IMR-90 (cell line): ENCODE data around the gene TRAF3IP3. TPM values are rescaled to one million over a fixed set of nuclear protein-coding genes. Genes with fewer than 3 reads are reported as not detected.

Source experiments
- ATAC-seq: fragments of 200-7000 bp; cut with Tn5 transposase; 2 replicates; pipeline ENCODE4 v1.9.1; 2020; ENCODE audit warnings: low read depth, mild to moderate bottlenecking, moderate library complexity
- BruUV-seq: library from RNA; stranded (reverse); fragments of 400-500 nt; replicated peaks from 2 replicates; lab custom pipeline; 2021; lab: Mats Ljungman, UMichigan
- CTCF ChIA-PET: fragments of 300-600 bp; formaldehyde crosslinking; extraction: SDS; loops from one replicate; lab custom pipeline; 2021; ENCODE audit warnings: antibody characterized with exemption; lab: Yijun Ruan, JAX
- POLR2A ChIA-PET: fragments of 300-600 bp; sonication (Branson Sonifier 250); formaldehyde crosslinking; loops from one replicate; lab custom pipeline; 2022; ENCODE audit warnings: antibody characterized with exemption; ENCODE audit not compliant: unreplicated experiment; lab: Charles Lee
- DNase-seq: peaks from one replicate; pipeline ENCODE4 v3.0.0; 2013
- H2AFZ ChIP-seq: replicated peaks from 2 replicates; pipeline ENCODE3; 2013; ENCODE audit warnings: low read length, mild to moderate bottlenecking; ENCODE audit not compliant: poor library complexity
- H2AK5ac ChIP-seq: 2 replicates; pipeline ENCODE4 v1.6.1; 2013; ENCODE audit warnings: low read depth, low read length, inconsistent platforms
- H2AK9ac ChIP-seq: replicated peaks from 2 replicates; pipeline ENCODE3; 2013; ENCODE audit warnings: mild to moderate bottlenecking, low read depth, low read length, moderate library complexity; ENCODE audit not compliant: poor library complexity
- H2BK120ac ChIP-seq: 2 replicates; pipeline ENCODE4 v1.6.1; 2013; ENCODE audit warnings: low read depth, low read length, inconsistent platforms
- H2BK15ac ChIP-seq: 3 replicates; pipeline ENCODE4 v1.6.1; 2013; ENCODE audit warnings: low read depth, low read length, inconsistent platforms
- H2BK20ac ChIP-seq: 2 replicates; pipeline ENCODE4 v1.6.1; 2013; ENCODE audit warnings: low read depth, mild to moderate bottlenecking, inconsistent platforms, low read length, moderate library complexity
- H2BK5ac ChIP-seq: 2 replicates; pipeline ENCODE4 v1.6.1; 2013; ENCODE audit warnings: mild to moderate bottlenecking, low read depth, low read length, inconsistent platforms; ENCODE audit not compliant: poor library complexity, severe bottlenecking
- H3K14ac ChIP-seq: replicated peaks from 2 replicates; pipeline ENCODE4 v1.6.1; 2013; ENCODE audit warnings: low read depth, low read length, inconsistent platforms
- H3K18ac ChIP-seq: 2 replicates; pipeline ENCODE4 v1.6.1; 2013; ENCODE audit warnings: low read depth, low read length, control low read depth
- H3K23ac ChIP-seq: 2 replicates; pipeline ENCODE4 v1.6.1; 2013; ENCODE audit warnings: low read depth, low read length, inconsistent platforms
- H3K27ac ChIP-seq: 2 replicates; pipeline ENCODE4 v1.5.1; 2013; ENCODE audit warnings: mild to moderate bottlenecking, control low read depth, low read length; ENCODE audit not compliant: insufficient read depth
- H3K27me3 ChIP-seq: 2 replicates; pipeline ENCODE4 v1.6.1; 2013; ENCODE audit warnings: low read length; ENCODE audit not compliant: control insufficient read depth, insufficient read depth
- H3K36me3 ChIP-seq: 2 replicates; pipeline ENCODE4 v1.6.1; 2013; ENCODE audit warnings: low read length, mixed read lengths; ENCODE audit not compliant: control insufficient read depth, insufficient read depth
- H3K4ac ChIP-seq: 2 replicates; pipeline ENCODE4 v1.6.1; 2013; ENCODE audit warnings: low read depth, low read length, inconsistent platforms
- H3K4me1 ChIP-seq: 2 replicates; pipeline ENCODE4 v1.6.1; 2013; ENCODE audit warnings: low read length, mixed read lengths; ENCODE audit not compliant: control insufficient read depth, insufficient read depth
- H3K4me2 ChIP-seq: 2 replicates; pipeline ENCODE4 v1.6.1; 2013; ENCODE audit warnings: low read depth, mild to moderate bottlenecking, control low read depth, low read length, moderate library complexity
- H3K4me3 ChIP-seq: 2 replicates; pipeline ENCODE4 v1.5.1; 2013; ENCODE audit warnings: low read depth, mild to moderate bottlenecking, control low read depth, low read length, moderate library complexity; ENCODE audit not compliant: insufficient read depth
- H3K56ac ChIP-seq: 2 replicates; pipeline ENCODE4 v1.6.1; 2013; ENCODE audit warnings: low read length, inconsistent platforms; ENCODE audit not compliant: insufficient read depth; ENCODE audit errors: extremely low read depth
- H3K79me1 ChIP-seq, 2 experiments: 2 replicates each; pipeline ENCODE4 v1.6.1; 2013; ENCODE audit warnings: low read length in 2 of 2, inconsistent platforms in 1 of 2, low read depth in 1 of 2
- H3K9ac ChIP-seq: 2 replicates; pipeline ENCODE4 v1.6.1; 2013; ENCODE audit warnings: low read depth, low read length, control low read depth
- H3K9me1 ChIP-seq: 2 replicates; pipeline ENCODE4 v1.6.1; 2013; ENCODE audit warnings: low read length, inconsistent platforms; ENCODE audit not compliant: insufficient read depth
- H3K9me3 ChIP-seq: 2 replicates; pipeline ENCODE4 v1.6.1; 2013; ENCODE audit warnings: low read length; ENCODE audit not compliant: control insufficient read depth, insufficient read depth
- H4K20me1 ChIP-seq: 2 replicates; pipeline ENCODE4 v1.6.1; 2013; ENCODE audit warnings: low read length, inconsistent platforms; ENCODE audit not compliant: insufficient read depth
- H4K5ac ChIP-seq: 2 replicates; pipeline ENCODE4 v1.6.1; 2013; ENCODE audit warnings: mild to moderate bottlenecking, low read depth, low read length, control low read depth
- H4K8ac ChIP-seq, 2 experiments: 2 replicates each; pipeline ENCODE4 v1.6.1; 2013; ENCODE audit warnings: low read depth in 2 of 2, low read length in 2 of 2, control low read depth in 1 of 2, inconsistent platforms in 1 of 2
- H4K91ac ChIP-seq: 2 replicates; pipeline ENCODE4 v1.6.1; 2013; ENCODE audit warnings: low read depth, low read length, inconsistent platforms; ENCODE audit not compliant: insufficient read depth
- BHLHE40 ChIP-seq: fragments of 150-350 bp; IDR thresholded peaks from 2 replicates; pipeline ENCODE4 v1.6.1; 2016; ENCODE audit warnings: mild to moderate bottlenecking, low read depth, low read length
- CEBPB ChIP-seq: IDR thresholded peaks from 2 replicates; pipeline ENCODE4 v1.6.1; 2012; ENCODE audit warnings: low read depth, low read length, improper control_type of control experiment
- CTCF ChIP-seq: conservative IDR thresholded peaks from 2 replicates; pipeline ENCODE4 v1.5.1; 2012; ENCODE audit warnings: mild to moderate bottlenecking, low read depth, low read length, improper control_type of control experiment
- ELK1 ChIP-seq: fragments of 150-350 bp; IDR thresholded peaks from 2 replicates; pipeline ENCODE4 v1.6.1; 2016; ENCODE audit warnings: low read depth, mild to moderate bottlenecking, low read length, moderate library complexity, borderline replicate concordance
- FOS ChIP-seq: fragments of 150-350 bp; IDR thresholded peaks from 2 replicates; pipeline ENCODE4 v1.6.1; 2016; ENCODE audit warnings: low read depth, low read length
- MAFK ChIP-seq: IDR thresholded peaks from 2 replicates; pipeline ENCODE4 v1.6.1; 2012; ENCODE audit warnings: low read depth, low read length, improper control_type of control experiment
- NFE2L2 ChIP-seq: fragments of 150-350 bp; IDR thresholded peaks from 2 replicates; pipeline ENCODE4 v1.6.1; 2016; ENCODE audit warnings: low read depth, mild to moderate bottlenecking, low read length
- POLR2A ChIP-seq: IDR thresholded peaks from 2 replicates; pipeline ENCODE4 v1.6.1; 2012; ENCODE audit warnings: mild to moderate bottlenecking, low read depth, low read length
- RCOR1 ChIP-seq: IDR thresholded peaks from 2 replicates; pipeline ENCODE4 v1.6.1; 2012; ENCODE audit warnings: mild to moderate bottlenecking, low read length, improper control_type of control experiment; ENCODE audit not compliant: insufficient replicate concordance
- RFX5 ChIP-seq: IDR thresholded peaks from 2 replicates; pipeline ENCODE4 v1.8.0; 2012; ENCODE audit warnings: low read depth, mild to moderate bottlenecking, low read length, moderate library complexity
- SMC3 ChIP-seq: fragments of 150-350 bp; IDR thresholded peaks from 2 replicates; pipeline ENCODE4 v1.6.1; 2016; ENCODE audit warnings: low read depth, mild to moderate bottlenecking, antibody characterized with exemption, low read length, moderate library complexity
- WGBS, 2 experiments: methylation state at CpG; one replicate each; pipeline versions ENCODE4 v1.1.5 to v1.1.7; 2013; ENCODE audit warnings: missing lambda C conversion rate in 2 of 2; ENCODE audit not compliant: insufficient read length in 1 of 2; ENCODE audit errors: extremely low coverage in 2 of 2; 5-methylcytosine and 5-hydroxymethylcytosine counted together
- dilution Hi-C: fragments of 300-500 bp; cut with HindIII; formaldehyde crosslinking; loops from one replicate; pipeline ENCODE4 v1.14.3; 2018; ENCODE audit warnings: low sequenced_read_pairs; ENCODE audit not compliant: unreplicated experiment
- in situ Hi-C: fragments of 300-500 bp; cut with MboI; formaldehyde crosslinking; loops from 3 replicates; pipeline ENCODE4 v1.14.3; 2019; ENCODE audit warnings: low sequenced_read_pairs, inconsistent platforms, mixed read lengths
- intact Hi-C: fragments of 100-400 bp; cut with micrococcal nuclease; formaldehyde crosslinking; loops from 2 replicates; pipeline ENCODE4 v1.10.0; 2022
- polyA plus RNA-seq, 3 experiments: library from polyadenylated mRNA; depleted of rRNA; stranded (reverse); fragments of >200 nt; gene quantifications; 2 replicates each; pipeline ENCODE4 v1.2.3, GENCODE V29; 2012; ENCODE audit warnings: low replicate concordance in 1 of 3
- total RNA-seq: library from RNA; depleted of rRNA; stranded (reverse); fragments of >200 nt; gene quantifications from 2 replicates; pipeline ENCODE4 v1.2.3, GENCODE V29; 2012

The TRAF3IP3 gene
- total and polyA plus RNA-seq, 2 of the 4 experiments (the other 2 are of a cell fraction) = 0.12 to 0.18 TPM

GRCh38 chr1:209774592-209774991 is 18.7 kb downstream of the TRAF3IP3 start:
- no peak overlapping the region for H2BK15ac ChIP-seq
- H3K14ac ChIP-seq = no peak overlapping the region
- H3K79me1 ChIP-seq = peaks cover 0 to 12% of the 10 kb centered on the region in 2 experiments; a peak in 2 of 4 replicates
- H3K27ac ChIP-seq = no peak overlapping the region
- intact Hi-C loops = no loop called here
- H4K91ac ChIP-seq = no peak overlapping the region
- no peak overlapping the region for H2BK20ac ChIP-seq
- no peaks in the 10 kb centered on the region for H3K9me3 ChIP-seq
- peaks cover 20% of the 10 kb centered on the region for H3K9me1 ChIP-seq
- H3K9ac ChIP-seq = no peak overlapping the region
- no peak overlapping the region for H3K4me2 ChIP-seq
- no peak overlapping the region for H2BK5ac ChIP-seq
- no peak for ATAC-seq
- H3K27me3 ChIP-seq = no peaks in the 10 kb centered on the region
- no peak overlapping the region for H2BK120ac ChIP-seq
- H4K8ac ChIP-seq = no peak overlapping the region
- H3K18ac ChIP-seq = no peak overlapping the region
- no peak overlapping the region for H3K4me3 ChIP-seq
- in situ Hi-C loops = no loop called here
- DNase-seq = no peak
- no TSS peak for BruUV-seq
- no peak overlapping the region for H2AFZ ChIP-seq
- dilution Hi-C loops = no loop called here
- ChIA-PET POLR2A (no interaction called here), CTCF (no interaction called here)
- WGBS, 2 experiments = no CpG with 5 or more reads among the region's 1 CpG
- no peaks in the 10 kb centered on the region for H3K36me3 ChIP-seq
- no peak overlapping the region for H2AK5ac ChIP-seq
- H4K5ac ChIP-seq = no peak overlapping the region
- H3K56ac ChIP-seq = no peak overlapping the region
- H3K4ac ChIP-seq = no peak overlapping the region
- H3K4me1 ChIP-seq = peaks cover 3% of the 10 kb centered on the region
- no peaks in the 10 kb centered on the region for H4K20me1 ChIP-seq
- no peak overlapping the region for H2AK9ac ChIP-seq
- TF ChIP-seq FOS = no peak
- no peak for TF ChIP-seq RFX5
- no peak for TF ChIP-seq MAFK
- no peak for TF ChIP-seq ELK1
- no peak for TF ChIP-seq CTCF
- no peak for TF ChIP-seq BHLHE40
- TF ChIP-seq POLR2A = no peak
- TF ChIP-seq RCOR1 = no peak
- TF ChIP-seq NFE2L2 = no peak
- TF ChIP-seq CEBPB = no peak
- no peak for TF ChIP-seq SMC3
- H3K23ac ChIP-seq = no peak overlapping the region
